IPS-NIHi7 (cell line): ENCODE measurements around the gene TSHZ2.

ENCODE experiments used
- DNase-seq: peaks from one replicate; pipeline ENCODE4 v3.0.0; 2012; ENCODE audit warnings: mixed read lengths; ENCODE audit errors: extremely low spot score

The TSHZ2 gene

DNA sequence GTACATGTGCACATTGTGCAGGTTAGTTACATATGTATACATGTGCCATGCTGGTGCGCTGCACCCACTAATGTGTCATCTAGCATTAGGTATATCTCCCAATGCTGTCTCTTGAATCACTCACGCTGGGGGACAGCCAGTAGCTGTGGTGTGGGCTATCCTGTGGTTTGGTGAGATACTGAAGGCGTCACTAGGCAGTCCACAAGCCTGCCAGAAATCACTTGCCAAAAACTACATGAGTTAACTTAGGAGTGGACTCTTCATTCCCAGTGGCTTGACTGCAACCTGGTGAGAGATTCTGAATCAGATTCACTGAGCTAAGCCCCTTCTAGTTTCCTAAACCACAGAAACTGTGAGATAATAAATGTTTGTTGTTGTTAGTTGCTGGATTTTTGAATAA lies 191.3 kb downstream of the TSHZ2 start:
- no peak for DNase-seq

DNA sequence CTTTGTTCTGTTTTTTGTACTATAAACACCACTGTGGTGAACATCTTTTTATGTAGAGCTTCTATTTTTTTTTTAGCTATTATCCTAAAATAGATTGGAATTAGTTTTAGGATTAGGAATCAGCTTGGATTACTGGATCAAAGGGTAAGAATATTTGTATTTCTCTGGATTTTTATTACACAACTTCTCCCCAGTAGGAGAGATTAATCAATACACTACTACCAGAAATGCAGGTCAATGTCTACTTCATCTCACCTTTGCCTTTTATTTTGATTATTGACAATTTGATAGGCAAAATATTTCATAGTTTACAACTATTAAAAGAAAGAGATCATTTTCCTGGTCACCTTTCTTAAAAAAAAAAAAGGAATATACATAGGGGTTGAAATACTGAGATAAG lies 191.9 kb downstream of the TSHZ2 start:
- DNase-seq = no peak

DNA sequence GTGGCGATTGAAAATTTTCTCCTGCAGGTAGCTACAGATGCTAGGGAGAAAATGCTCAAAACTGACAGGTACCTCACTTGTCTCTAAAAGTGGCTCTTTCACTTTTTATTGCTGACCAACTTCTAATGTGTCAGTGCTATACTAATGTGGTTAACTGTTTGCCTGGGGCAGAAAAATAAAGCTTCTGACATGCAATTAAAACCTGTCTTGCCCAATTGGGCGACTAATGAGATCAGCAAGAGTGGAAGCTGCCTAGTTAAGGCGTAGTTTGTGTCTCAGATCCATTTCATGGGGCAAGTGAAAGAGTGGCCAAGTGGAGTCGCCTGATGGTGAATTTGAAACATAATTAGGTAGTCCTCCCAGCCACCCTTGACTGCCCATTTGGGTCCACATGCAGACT lies 193.3 kb downstream of the TSHZ2 start:
- no peak for DNase-seq

DNA sequence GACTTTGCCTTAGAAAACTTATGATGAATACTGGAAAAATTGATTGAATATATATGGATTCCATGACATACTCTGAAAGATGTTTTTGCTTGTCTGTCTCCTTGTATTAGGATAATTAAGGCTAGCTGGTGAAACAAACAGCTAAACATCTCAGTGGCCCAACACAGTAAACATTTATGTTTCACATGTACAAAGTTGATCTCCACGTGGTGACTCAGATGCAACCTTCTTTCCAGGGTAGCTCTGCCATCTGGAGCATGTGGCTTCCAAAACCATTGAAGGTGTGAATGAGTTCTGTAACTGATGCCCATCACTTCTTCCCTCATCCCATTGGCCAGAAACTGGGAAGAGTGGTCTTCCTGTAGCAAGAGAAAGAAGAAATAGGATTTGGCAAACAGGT lies 196.3 kb downstream of the TSHZ2 start:
- no peak for DNase-seq

DNA sequence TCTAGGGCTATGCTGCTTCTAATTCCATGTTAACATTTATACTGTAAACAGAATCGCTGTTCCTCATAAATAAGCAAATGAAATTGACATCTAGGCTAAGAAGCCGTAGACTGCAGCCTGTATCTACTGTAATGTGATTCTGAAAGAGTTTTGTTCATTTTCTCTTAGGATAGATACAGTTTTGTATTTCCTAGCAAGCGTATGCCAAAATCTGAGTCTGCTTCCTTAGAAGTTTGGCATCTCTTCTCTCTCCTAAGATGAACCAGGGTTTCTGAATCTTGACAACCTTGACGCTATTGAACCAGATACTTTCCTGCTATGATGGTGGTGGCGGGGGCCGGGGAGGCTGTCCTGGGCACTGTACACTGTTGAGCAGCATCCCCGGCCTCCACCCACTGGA lies 198.0 kb downstream of the TSHZ2 start:
- no peak for DNase-seq

DNA sequence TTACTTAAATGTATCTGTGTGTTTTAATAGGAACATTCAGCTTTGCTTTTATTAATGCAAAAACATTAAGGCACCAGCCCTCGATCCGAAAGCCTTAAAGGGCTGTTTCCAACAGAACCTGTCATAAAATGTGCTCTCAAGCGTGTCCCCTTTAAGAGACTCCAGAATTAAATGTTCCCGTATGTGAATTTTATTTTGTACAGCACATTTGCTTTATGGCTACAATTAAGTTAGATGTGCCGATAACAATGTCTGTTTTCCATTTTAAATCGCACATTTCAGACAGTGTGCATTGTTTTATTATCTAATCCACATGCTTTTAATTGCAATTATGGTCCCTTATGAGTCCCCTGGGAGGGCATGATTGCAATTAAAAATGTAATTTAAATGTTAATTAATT lies 198.9 kb downstream of the TSHZ2 start:
- DNase-seq = no peak

DNA sequence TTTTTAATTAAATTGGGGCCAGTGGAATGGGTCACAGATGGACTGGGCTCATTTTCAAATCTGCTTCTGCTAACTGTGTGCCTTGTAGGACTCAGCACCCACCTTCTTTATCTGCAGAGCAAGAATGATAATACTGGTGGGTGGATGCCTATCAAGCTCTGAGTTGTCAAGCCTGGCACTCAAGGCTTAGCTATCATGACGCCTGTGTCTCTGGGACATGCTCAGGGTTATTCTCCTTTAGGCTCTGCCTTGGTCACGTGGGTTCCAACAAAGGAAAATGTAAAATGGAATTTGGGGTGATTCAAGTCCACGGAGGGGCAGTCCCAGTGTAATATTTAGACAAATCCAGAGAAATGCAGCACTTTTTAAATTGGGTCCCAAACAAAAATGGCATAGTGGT lies 202.3 kb downstream of the TSHZ2 start:
- no peak for DNase-seq

DNA sequence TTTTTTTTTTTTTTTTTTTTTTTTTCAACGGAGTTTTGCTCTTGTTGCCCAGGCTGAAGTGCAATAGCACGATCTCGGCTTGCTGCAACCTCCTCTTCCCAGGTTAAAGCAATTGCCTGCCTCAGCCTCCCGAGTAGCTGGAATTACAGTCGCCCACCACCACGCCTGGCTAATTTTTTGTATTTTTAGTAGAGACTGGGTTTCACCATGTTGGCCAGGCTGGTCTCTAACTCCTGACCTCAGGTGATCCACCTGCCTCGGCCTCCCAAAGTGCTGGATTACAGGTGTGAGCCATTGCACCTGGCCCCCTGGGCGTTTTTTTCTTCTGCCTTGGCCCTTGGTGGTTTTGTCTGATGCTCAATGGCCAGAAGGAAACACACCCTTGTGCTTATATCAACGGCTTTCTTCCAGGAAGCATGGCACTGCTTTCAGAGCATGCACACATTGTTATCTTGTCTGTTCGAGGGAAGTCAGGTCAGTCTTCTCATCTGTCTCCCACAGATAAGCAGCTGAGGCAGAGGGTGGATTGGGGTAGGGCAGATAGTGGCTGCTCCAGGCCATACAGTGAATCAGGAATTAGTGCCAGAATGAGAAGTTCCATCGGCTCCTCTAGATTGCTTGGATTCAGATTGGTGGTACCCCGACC lies 203.1 kb downstream of the TSHZ2 start:
- DNase-seq = no peak

DNA sequence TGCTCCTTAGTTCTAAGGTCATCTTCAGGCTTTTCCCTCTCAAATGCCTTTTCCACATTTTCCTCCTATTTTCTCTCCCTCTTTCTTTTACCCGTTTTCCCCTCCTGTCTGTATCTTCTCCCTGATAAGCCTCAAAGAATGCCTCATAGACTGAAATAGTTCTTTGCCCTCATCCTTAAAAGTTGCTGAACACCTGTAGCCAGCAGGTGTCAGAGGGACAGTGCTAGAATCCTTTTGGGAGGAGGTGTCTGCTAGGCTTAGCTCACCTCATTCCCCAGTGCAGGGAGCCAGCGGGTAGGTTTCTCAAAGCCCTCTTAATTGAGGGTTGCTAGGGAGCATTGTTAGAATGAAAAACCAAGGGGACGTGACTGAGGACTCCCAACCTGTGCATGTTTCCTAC lies 204.0 kb downstream of the TSHZ2 start:
- peak; percentile 45 for DNase-seq

DNA sequence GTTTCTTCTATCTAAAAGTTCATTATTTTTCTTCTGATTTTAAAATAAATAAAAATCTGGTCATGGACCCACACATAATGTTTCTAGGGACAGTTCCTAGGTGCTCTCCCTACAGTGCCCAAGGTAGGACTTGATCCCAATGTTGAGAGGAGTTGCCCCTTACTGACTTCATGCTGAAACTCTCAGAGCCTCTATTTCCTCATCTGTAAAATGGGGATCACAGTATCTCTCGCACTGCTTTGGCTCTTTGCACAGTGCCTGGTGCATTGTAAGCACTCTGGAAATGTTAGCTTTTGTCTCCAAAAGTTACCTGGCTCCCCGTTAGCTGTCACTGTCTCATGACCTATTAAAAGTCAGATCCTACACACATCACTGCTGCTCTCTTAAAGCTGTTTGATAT lies 205.5 kb downstream of the TSHZ2 start:
- DNase-seq = no peak

DNA sequence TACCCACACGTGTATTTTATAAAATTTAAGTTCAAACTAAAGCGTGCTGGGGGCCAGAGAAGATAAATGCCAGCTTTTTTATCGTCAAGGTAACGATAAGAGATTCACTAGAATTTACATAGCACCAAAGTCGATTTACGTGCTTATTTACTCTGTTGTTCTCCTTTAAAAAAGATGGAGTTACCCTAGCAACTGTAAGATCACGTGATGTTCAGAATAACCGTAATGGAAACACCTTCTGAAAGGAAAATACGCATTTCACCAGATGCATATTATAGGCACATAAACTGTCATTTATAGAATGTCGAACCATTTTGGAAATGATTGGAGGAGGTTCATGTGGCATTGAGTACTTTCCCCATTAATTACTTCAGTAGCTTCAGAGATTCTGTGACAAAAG lies 207.6 kb downstream of the TSHZ2 start:
- DNase-seq = no peak

DNA sequence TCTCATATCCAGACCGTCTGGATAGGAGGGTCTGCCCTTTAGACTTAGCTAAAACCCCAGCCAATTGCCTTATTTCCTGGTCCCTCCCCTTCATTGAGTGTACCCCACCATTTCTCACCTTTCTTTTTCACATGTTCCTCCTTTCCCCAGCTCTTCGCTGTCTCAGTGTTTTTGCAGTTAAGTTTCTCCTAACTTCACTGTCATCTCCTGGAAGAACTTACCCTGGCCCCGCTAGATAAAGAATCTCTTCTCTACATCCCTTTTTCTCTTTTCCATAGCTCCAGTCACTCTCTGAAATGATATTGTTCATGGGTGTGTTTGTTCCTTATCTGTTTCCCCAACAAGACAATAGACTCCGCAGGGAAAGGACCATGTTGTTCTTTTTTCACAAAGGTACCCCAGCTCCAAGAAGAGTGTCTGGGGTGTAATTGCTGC lies 208.8 kb downstream of the TSHZ2 start:
- DNase-seq = no peak

DNA sequence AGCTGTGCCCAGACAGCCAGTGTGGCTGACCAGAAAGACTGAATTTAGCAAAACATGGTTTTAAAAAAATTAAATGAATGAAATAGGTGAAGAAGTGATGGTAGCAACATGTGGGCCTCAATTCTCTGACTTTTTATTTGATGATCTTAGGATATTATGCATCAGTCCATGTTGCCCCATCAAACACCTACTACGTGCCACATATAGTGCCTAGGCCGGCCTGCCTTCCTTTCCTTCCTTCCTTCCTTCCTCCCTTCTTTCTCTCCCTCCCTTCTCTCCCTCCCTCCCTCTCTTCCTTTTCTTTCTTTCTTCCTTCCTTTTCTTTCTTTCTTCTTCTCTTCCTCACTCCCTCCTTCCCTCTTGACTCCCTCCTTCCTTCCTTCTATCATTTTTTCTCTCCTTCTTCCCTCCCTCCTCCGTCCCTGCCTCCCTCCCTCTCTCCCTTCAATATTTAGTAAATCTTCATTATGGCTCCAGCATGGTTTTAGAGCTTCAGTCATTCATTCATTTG lies 209.8 kb downstream of the TSHZ2 start:
- DNase-seq = no peak

DNA sequence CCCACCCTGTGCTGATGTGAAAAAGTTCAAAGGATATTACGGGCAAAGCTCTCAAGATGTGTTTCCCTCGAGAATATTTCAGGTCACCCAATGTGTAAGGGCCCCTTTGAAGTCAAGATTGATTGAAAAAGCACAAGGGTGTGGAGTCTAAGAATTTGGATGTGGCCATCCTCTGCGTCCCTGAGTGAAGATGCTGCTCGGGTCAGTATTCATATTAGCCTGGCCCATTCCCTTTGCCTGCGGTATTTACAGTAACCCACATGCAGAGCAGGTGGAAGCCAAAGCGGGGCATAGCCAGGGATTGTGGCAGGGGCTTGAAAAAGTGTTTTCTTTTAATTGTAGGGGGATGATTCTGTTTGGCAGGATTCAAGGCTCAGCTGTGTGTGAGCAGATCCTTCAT lies 211.0 kb downstream of the TSHZ2 start:
- no peak for DNase-seq

DNA sequence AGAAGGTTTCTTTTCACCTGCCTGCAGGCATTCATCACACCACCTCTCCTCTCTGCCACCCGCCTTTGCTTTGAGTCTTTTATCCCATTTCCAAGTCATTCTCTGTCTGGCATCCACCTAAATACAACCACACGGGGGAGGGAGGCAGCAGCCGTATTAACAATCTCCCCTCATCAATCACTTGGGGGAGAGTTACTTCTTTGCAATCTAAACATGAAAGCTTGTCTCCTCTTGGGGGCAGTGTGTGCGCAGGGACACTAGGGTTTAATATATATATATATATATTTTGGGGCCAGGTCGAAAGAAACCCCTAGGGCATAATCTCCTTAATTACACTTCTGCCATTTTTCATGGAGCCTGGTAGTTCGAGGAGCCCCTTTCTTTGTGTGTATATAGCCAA lies 214.5 kb downstream of the TSHZ2 start:
- peak; percentile 28 for DNase-seq

DNA sequence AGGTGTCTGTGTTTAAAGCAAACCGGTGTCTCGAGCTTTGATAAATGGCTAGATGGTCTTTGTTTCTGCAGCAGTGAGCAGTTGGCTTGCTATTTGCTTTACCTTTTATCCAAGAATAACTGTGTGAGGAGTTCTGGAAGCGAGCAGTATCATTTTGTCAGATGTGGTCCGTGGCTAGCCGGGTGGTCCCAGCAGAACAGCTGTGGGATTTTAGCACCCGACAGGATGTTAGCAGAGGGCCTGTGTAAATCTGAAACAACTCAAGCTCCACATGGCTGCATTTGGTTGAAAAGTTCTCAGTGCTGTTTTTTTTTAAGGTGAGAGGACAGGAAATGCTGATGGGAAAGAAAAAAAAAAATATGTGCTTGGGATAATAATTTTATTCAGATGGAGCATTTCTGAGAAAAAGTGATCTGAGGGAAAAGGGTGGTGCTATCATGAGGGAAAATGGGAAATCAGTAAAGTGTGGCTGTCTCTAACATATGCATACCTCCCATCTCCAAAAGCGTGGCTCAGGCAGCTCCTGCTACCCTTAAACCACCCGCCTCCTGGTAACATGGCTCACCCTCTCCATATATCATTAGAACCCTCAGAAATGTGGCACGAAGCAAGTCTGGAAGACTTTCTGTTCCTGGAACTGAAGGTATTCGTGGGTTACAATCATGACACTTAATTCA lies 215.4 kb downstream of the TSHZ2 start:
- no peak for DNase-seq

DNA sequence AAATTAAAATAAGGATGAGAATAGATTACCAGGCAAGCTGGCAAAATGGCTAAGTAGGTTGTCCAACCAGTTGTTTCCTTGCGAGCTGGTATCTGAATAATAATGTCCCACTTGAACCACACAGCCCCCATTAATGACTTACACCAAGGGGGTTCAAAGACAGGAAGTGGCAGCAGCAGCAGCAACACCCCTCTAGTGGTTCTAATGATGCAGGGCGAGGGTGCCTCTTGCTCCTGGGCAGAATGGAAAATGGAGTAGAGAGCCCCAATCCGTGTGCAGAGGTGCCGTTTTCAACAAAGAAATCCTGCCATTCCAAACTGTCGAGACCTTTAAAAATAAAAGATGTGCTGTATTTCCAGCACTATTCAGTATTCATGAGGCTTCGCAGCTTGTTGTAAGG lies 218.1 kb downstream of the TSHZ2 start:
- no peak for DNase-seq

DNA sequence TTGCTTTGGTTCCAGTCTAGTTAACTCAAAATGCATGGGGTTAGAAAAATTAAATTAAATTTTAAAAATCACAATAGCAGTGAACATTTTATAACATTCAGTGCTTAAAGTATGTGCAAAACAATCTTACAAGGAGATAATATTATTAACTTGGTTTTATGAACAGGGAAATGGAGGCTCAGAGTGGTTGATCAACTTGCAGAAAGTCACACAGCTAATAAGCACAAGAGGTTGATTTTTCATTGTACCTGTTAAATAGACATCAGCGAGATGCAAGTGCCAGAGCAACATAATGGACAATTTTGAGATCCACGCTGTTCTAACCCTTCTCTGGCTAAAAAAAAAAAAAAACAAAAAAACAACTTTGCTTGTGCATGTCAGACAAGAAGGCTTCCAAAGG lies 219.8 kb downstream of the TSHZ2 start:
- no peak for DNase-seq

DNA sequence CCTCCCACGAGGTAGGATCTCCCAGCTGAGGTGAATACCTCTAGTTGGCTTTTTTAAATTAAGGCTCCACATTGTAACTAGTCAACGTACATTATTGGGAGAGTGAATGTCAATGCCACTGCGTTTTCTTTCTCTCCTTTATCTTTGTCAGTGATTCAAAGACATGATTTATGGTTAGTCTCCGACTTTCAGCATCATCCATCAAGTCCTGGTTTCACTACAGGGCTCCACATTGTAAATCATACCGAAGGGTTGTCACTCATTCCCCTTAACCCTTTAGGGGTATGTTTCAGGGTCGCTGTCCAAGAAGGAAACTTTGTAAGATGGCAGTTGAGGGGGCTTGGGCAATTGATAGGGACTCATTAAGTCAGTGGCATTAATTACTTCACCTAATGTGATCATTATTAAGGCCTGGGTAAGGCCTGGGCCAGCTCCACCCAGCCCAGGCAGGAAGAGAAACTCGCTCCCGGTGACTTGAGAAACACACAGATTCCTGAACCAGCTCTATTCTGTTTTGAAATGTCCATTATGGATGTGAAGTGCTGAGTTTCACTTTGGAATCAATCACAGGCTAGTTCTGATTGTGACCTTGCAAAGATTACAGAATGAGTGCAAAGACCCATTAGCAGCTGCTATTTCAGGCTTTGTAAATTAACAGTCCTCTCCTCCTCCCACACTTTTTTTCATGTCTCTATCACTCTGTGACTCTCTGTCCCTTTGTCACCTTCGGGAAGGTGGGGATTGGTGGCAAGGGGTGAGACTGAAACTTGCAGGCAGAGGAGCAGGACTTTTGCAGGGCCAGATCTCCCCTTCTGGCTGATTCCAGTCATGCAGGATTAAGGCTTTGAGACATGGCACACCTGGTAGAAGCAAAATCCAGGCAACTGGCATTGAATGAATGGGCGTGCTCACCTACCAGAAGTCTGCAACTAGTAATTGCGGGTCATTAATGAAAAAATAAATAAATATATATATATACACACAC lies 222.4 kb downstream of the TSHZ2 start:
- DNase-seq = no peak

DNA sequence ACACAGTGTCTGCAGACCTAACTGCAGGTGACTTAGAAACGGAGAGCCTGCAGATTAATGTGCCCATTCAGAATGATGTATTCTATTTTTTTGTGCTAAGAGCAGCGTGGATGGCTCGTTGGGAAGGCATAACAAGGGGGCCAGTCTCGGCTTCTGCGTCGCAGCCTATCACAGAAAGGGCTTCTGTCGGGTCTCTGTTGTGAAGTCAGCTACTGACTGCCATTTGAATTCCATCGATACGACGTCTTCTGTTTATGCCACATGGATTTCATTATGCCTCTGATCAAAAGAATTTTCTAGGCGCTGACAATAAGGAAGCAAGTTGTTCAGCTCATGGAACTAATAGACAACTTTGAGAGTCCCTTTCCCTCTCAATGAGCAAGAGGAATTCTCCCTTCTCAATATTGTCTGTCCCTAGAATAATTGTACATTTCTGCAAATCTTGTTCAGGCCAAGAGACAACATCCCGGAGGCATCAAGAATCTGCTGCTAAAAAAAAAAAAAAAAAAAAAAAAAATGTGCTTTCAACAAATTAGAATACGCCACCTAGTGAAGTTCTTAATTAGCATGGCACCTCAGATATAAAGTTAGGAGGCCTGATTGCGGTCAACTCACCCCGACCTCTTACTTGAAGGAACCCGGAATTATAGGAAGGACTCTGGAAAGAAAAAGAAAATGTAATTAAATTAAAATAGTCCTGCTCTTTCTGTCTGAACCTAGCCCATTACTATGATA lies 223.9 kb downstream of the TSHZ2 start:
- DNase-seq = no peak

DNA sequence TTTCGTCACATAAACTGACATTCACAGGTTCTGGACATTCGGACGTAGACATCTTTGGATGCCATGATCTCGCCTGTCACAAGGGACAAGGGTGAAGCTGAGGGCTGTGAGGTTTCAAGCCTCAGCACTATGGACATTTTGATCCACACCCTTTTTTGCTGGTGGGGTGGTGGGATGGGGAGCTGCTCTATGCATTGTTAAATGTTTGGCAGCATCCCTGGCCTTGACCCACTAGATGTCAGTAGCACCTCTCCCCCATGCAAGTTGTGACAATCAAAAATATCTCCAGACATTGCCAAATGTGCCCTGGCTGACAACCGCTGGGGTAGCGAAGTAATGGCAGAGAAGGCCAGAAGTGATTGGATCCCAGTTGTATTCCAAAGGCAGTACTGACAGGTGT lies 229.4 kb downstream of the TSHZ2 start:
- DNase-seq = no peak

DNA sequence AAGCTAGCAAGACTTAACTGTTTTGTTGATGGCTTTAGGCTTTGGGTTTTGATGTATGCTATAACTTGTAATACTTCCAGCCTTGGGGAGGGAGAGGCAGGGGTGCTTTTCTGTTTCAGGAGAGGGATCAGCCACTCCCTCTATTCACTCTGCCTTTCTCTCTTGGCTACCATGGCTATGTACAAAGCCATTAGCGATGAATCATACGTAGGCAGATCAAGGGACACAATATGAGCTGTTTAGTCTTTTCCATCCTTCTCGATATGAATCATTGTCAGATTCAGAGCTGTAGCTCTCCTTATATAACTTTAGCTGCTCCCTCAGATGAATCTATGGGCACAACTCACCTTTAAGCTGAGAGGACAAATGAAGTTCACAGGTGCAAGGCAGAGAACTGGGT lies 230.6 kb downstream of the TSHZ2 start:
- no peak for DNase-seq
